Dermis microvascular lymphatic vessel endothelial cell (primary cell): Measurements from ENCODE around the gene SLC66A1. TPM values are rescaled to one million over a fixed set of nuclear protein-coding genes. Genes with fewer than 3 reads are reported as not detected.
"Not testable (repeated sequence)": the region's sequence is repeated elsewhere in the genome, so short reads cannot be mapped to it uniquely, and the experiment has no call there.

Source experiments
- DNase-seq, 2 donors: peaks; one replicate each; pipeline versions ENCODE4 v3.0.0 to v3.0.0-alpha.2; 2010; ENCODE audit warnings: low read depth in 2 of 2
- total RNA-seq: library from RNA; depleted of rRNA; stranded (reverse); fragments of >200 nt; gene quantifications from 2 replicates; pipeline ENCODE4 v1.2.1, GENCODE V29; 2014

The SLC66A1 gene
- total RNA-seq, 1 donor from 2014 or later: 10.9 TPM

- not testable (repeated sequence) for DNase-seq
These were observed 8.0 kb upstream of the SLC66A1 start for GRCh38 chr1:19304081-19304480.

DNA sequence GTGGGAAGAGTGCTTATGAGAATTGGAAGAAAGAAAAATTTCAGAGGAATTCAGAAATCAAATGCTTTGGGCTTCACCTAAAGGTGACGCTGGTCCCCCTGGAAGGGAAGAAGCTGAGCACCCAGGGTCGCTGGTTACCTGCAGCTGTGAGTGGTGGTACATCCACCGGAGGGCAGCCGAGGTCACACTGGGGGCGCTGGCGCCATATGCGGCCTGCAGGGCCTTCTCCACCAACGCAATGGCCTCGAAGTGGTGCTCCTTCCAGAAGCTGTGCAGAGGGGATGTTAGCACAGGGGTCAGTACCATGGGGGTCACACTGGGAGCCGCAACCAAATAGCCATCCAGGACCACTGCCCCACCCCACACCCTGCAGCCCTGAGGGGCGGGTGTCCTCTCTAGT, 6.2 kb upstream of the SLC66A1 start:
- DNase-seq: no peak

DNA sequence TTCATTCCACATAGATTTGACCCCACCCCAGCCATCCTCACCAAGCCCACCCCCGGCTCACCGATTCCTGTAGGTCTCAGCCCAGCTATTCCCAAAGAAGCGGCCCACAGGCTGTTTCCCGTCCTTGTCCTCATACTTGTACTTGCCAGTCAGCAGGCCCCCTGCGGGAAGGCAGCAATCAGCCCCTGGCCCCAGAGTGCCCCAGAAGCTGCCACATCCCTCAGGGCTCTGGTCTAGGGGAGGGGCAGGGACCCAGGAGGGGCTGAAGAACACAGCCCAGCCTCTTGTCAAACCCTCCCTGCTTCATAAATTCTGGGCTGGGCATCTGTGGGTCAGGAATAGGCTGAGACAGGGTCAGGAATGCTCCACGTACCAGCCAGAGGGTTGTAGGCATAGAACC, 5.2 kb upstream of the SLC66A1 start:
- no peak for DNase-seq

- no peak for DNase-seq
These were observed 4.2 kb upstream of the SLC66A1 start for GRCh38 chr1:19307794-19308508.

GRCh38 chr1:19308509-19308907, 3.6 kb upstream of the SLC66A1 start:
- DNase-seq: no peak

- DNase-seq: peak in 1 of 2 donors; percentile 37
These were observed 2.9 kb upstream of the SLC66A1 start for GRCh38 chr1:19309123-19309813.

DNA sequence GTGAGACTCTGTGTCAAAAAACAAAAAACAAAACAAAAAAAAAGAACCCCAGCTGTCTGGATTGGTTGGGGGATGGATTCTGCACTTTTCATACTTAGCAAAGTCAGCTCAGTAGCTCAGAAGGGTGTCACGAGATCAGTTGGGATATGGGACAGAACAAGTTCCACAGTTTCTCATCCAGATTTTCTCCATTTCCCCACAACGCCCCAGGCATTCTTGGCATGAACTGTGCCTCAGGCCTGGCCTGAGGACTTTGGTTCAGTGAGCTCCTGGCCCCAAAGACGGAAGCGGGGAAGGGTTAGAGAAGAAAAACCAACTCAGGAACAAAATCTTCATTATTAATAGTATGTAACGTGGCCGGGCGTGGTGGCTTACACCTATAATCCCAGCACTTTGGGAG, 2.1 kb upstream of the SLC66A1 start:
- DNase-seq: no peak

- DNase-seq: no peak
These were observed 1.2 kb upstream of the SLC66A1 start for GRCh38 chr1:19310720-19311502.

DNA sequence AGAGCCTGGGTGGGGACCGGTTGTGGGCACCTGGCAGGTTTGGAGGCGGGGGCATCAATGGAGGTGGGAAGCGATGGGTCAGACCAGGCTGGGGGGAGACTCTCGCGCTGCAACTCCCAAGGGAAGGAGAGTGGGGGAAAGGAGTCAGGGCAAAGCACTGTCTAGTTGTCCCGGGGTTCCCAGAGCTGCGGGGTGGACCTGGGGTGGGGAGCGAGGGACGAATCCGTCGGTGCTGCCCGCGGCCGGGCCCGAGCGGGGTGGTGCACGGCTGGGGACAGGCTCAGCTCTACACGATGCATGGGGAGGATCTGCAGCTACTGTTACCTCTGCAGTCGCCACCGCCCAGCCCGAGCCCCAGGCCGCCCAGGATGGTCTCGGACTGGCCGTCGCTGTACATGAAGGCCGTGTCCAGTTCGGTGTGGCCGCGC, 609 bp upstream of the SLC66A1 start:
- DNase-seq: no peak

DNA sequence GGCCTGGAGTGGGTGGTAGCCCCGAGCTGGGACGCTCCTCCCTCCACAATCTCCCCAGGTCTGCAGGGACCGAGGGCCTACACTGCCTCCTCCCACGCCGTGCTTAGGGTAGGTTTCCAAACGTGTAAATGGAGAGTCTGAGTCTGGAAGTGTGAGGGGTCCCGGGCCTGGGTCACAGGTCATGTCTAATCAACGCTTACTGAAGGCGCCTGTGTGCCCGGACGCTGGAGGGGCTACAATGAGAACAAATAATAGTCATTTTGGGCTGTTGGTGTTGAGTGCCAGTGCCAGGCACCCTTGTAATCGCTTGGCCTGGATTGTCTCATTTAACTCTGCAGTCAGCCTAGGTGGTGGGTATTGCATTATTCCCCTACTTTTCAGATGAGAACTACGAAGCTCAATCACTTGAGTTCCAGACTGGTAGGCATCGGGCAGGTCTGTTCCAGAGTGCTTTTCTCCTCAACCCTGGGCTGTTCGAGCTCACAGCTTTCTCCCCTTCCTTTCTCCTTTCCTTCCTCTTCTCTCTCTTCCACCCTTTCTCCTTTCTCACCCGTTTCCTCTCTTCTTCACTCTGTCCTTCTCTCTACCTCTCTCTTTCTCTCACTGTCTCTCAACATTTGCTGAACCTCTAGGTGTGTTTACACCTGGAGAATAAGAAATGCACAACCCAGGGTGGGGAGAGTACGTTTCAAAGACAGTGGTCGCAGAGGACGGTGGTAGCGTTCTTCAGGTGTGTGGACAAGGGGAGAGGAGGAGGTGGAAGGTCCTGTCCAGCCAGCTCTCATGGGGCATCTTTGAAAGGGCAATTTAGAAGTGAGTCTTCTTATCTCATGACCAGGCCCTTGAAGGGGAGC, 883 bp downstream of the SLC66A1 start:
- DNase-seq: no peak

DNA sequence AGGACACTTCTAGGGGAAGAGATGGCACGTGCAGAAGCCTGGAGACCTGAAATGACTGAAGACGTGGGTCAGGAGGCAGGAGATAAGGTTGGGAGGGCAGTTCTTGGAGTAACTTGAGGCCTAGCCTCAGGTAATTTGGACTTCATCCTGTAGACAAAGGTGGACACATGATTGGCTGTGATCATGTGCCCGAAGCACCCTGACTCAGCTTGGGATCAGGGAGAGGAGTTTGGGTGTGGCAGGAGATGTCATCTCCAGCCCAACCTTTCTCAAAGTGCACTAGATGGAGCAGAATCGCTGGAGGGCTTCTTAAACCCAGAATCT, 1.5 kb downstream of the SLC66A1 start:
- no peak for DNase-seq

DNA sequence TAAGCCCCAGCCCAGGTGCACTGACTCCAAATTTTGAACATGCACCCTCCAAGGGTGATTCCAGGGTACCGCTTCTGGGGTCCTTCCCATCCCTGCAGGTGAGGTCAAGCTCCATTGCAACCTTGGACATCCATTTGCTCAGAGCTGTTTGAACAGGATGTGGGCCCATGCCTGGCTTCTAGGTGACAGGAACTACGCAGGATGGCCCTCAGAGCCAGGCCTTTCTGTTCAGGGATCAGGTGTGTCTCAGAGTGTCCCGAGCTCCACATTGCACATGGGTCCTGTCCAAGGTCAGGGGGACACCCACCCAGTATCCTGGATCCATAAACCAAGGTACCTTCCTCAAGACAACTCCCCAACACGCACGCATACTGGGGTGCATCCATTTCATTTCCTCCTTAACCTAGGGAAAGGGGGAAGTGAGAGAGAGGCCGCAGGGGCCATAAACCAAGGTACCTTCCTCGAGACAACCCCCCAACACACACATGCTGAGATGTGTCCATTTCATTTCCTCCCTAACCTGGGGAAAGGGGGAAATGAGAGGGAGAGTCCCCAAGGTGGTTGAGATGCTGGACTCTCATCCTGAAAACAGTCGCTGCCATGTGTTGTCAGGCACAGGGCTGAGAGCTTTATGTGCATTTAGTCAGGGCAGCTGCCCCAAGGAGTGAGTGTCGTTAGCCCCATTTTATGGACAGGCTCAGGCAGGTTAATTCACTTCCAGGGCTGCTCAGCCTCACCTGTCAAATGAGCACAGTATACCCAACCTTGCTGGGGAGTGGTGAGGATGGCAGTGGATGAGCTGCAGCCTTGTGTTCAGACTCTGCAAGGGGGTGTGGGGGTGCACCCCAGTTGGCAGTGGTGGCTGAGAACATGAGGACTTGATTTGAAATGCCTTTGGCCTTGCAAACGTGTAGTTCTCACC, 2.1 kb downstream of the SLC66A1 start:
- no peak for DNase-seq

DNA sequence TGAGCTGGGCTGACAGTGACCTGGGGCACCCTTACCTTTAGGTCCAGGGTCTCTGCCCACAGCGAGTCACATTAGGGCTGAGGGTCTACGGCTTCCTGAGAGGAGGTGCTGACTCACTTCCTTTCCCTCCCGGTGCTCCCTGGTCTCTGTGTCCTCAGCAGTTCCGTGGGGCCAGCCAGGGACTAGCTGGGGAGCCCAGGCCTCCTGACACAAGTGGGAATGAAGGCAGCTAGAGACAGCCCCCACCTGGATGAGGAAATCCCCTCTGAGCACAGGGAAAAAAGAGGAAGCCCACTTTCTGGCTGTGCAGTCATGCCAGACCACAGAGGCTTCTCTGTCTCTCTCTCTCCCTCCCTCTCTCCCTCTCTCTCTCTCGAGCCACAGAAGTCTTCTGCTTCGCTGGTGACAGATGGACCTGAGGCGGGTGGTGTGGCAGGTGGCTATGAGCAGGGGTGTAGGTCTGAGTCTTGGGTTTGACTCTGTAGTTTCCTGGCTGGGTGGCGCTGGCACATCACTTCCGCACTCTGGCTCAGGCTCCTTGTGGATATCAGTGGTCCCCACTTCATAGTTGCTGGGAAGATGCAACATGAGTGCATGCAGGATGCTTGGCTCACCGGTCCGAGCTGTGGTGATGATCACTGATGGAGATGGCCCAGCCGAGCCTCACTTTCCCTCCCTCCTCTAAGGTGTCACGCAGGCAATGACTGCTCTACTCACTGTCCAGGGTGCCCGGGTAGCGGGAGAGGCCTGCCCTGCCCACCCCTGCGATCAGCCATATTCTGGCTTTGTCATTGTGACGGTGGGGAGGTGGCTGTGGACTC, 3.5 kb downstream of the SLC66A1 start:
- peak in 1 of 2 donors; percentile 68 for DNase-seq

DNA sequence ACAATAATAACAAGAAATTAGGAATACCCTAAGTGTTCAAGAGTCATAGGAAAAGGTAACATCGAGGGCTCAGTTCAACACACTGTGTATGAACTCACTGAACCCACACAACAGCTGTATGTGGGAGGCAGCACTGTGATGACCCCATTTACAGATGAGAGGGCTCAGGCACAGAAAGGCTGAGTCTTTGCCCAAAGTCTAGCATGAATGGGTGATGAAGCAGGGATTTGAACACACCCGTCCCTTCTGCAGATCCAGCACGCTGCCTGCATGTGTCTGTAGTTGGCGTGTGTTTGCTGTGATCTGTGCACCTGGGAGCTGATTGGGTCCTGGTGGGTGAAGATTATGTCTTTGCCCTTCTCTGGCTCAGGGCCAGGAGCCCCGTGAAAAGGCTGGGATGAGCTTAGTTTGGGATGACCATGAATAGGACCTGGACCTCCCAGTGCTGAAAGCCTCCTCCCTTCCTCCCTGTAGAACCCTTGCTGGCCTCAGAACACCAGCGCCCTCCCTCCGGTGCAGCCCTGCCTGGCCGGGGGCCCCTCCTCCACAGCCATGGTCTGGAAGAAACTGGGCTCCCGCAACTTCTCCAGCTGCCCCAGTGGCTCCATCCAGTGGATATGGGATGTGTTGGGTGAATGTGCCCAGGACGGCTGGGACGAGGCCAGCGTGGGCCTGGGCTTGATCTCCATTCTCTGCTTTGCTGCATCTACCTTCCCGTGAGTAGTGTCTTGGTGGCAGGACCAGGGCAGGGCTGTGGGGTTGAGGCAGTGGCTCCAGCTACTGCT, 5.2 kb downstream of the SLC66A1 start:
- DNase-seq: no peak

DNA sequence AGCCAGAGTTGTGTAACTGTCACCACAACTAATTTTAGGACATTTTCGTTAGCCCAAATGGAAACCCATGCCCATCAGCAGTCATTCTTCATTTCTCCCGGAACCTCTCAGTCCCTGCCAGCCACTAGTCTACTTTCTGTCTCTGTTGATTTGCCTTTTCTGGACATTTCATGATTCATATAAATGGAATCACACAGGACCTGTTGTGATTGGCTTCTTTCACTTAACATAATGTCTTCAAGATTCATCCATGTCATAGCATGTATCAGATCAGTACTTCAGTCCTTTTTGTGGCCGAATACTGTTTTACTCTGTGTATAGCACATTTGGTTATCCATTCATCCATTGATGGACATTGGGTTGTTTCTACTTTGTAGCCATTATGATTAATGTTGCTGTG, 7.1 kb downstream of the SLC66A1 start:
- DNase-seq: no peak

DNA sequence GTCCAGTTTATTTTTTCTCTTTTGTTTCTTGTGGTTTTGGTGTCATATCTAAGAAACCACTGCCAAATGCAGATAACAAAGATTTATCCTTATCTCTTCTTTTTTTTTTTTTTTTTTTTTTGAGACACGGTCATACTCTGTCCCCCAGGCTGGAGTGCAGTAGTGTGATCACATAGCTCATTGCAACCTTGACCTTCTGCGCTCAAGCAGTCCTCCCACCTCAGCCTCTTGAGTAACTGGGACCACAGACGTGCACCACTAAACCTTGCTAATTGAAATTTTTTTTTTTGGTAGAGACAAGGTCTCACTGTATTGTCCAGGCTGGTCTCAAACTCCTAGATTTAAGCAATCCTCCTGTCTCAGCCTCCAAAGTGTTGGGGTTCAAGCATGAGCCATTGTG, 8.9 kb downstream of the SLC66A1 start:
- no peak for DNase-seq

GRCh38 chr1:19322481-19322880, 10.4 kb downstream of the SLC66A1 start:
- DNase-seq: no peak

DNA sequence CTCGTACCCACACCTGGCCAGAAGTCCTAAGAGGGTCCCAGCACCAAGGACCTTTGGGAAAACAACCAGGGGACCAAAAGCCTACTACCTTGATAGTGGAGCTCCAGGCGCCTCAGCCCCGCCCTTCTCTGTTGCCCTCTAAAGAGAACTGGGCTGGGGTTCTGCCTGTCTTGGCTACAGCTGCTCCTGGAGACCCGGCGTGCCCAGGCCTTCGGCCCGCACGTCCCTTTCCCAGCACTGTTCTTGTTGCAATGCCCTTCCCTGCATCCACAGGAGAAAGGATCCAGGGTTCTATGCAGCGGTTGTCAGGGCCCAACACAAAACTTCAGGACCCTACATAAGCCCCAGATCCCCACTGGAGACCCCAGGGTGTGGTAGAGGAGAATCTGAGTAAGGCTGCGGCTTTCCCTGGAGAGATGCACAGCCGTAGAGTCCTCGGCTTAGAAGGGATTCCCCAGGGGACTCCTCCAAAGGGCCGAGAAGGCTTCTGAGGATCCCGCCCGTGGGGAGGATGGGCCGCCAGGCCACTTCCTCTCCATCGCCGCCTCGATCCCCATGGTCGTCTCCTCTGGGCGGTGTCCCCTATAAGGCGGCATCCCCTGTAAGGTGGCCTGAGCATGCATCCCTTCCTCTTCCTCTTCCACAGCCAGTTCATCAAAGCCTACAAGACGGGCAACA, 12.0 kb downstream of the SLC66A1 start:
- no peak for DNase-seq
